Gastroesophageal sphincter (tissue), 4 donors: ENCODE results near the gene EXOC4. TPM values are rescaled to one million over a fixed set of nuclear protein-coding genes. Genes with fewer than 3 reads are reported as not detected.

Experiments used
- ATAC-seq: fragments of 150-250 bp; one replicate; pipeline ENCODE4 v1.9.1; 2016; ENCODE audit warnings: mild to moderate bottlenecking, moderate library complexity
- H3K27ac ChIP-seq, 4 donors: fragments of 200-600 bp; sonication (generic) in 3 of 4; 1 replicate in 3 of 4; 2 replicates in 1 of 4; pipeline ENCODE4 v1.5.1; 2016 to 2019
- H3K27me3 ChIP-seq: fragments of 200-600 bp; sonication (generic); one replicate; pipeline ENCODE4 v1.5.1; 2019
- H3K36me3 ChIP-seq, 2 donors: fragments of 200-600 bp; sonication (generic); one replicate each; pipeline ENCODE4 v1.5.1; 2019; ENCODE audit warnings: control low read depth in 1 of 2
- H3K4me1 ChIP-seq, 3 donors: fragments of 200-600 bp; sonication (generic); 1 replicate in 2 of 3; 2 replicates in 1 of 3; pipeline ENCODE4 v1.5.1; 2016 to 2019; ENCODE audit warnings: control low read depth in 2 of 3
- H3K4me3 ChIP-seq, 2 donors: fragments of 200-600 bp; sonication (generic); one replicate each; pipeline ENCODE4 v1.5.1; 2019; ENCODE audit warnings: mild to moderate bottlenecking in 1 of 2, moderate library complexity in 1 of 2
- H3K9me3 ChIP-seq, 3 donors: fragments of 200-600 bp; sonication (generic); one replicate each; pipeline ENCODE4 v1.5.1; 2017 to 2019; ENCODE audit warnings: control low read depth in 2 of 3
- CTCF ChIP-seq, 4 experiments: fragments of 200-600 bp in 2 of 4; fragments of 450-650 bp in 2 of 4; sonication (generic) in 1 of 4; IDR thresholded peaks; one replicate each; pipeline ENCODE4 v1.5.1; 2017 to 2019; ENCODE audit warnings: antibody characterized with exemption in 4 of 4, mild to moderate bottlenecking in 2 of 4, moderate library complexity in 2 of 4
- EP300 ChIP-seq: sonication (generic); formaldehyde crosslinking; IDR thresholded peaks from one replicate; pipeline ENCODE4 v1.6.1; 2017; ENCODE audit warnings: antibody characterized with exemption, mild to moderate bottlenecking
- POLR2A ChIP-seq, 2 donors: fragments of 450-650 bp; IDR thresholded peaks; one replicate each; pipeline ENCODE4 v1.6.1; 2017; ENCODE audit warnings: antibody characterized with exemption in 2 of 2, mild to moderate bottlenecking in 2 of 2, moderate library complexity in 1 of 2
- POLR2AphosphoS5 ChIP-seq: sonication (generic); formaldehyde crosslinking; IDR thresholded peaks from one replicate; pipeline ENCODE4 v1.6.1; 2017; ENCODE audit warnings: antibody characterized with exemption
- WGBS, 2 donors: methylation state at CpG; one replicate each; pipeline ENCODE4 v1.1.5; 2018; ENCODE audit warnings: low coverage in 1 of 2; 5-methylcytosine and 5-hydroxymethylcytosine counted together
- total RNA-seq, 4 donors: library from RNA; depleted of rRNA; stranded (reverse); fragments of >200 nt; gene quantifications; one replicate each; pipeline ENCODE4 v1.1.0, GENCODE V29; 2016

The EXOC4 gene
- total RNA-seq, 4 donors from 2014 or later: 46.3 to 85.8 (median 51.9) TPM

- 73 to 77% methylated on average over 3 of the region's 4 CpGs for WGBS, 2 donors
- H3K36me3 ChIP-seq: peaks cover 0 to 4% of the 10 kb centered on the region in 2 donors
These were observed 330.1 kb downstream of the EXOC4 start for GRCh38 chr7:133582766-133583523.

GRCh38 chr7:133583545-133584171 is 330.8 kb downstream of the EXOC4 start:
- ATAC-seq: no peak
- Histone ChIP-seq H3K36me3 (peaks cover 0 to 4% of the 10 kb centered on the region in 2 donors), H3K4me3 (no peak overlapping the region), H3K27ac (no peak overlapping the region), H3K9me3 (no peaks in the 10 kb centered on the region), H3K4me1 (no peaks in the 10 kb centered on the region), H3K27me3 (no peaks in the 10 kb centered on the region)
- WGBS, 2 donors: 93 to 100% methylated on average over 3 of the region's 3 CpGs
- TF ChIP-seq POLR2A (IDR thresholded peaks at IDR 0.05) (no peak), CTCF (IDR thresholded peaks at IDR 0.05) (no peak), POLR2AphosphoS5 (no peak), EP300 (no peak)

More at GRCh38 chr7:133582766-133583523, 330.1 kb downstream of the EXOC4 start:
- Histone ChIP-seq H3K4me1 (no peaks in the 10 kb centered on the region), H3K4me3 (no peak overlapping the region), H3K27ac (no peak overlapping the region), H3K9me3 (no peaks in the 10 kb centered on the region), H3K27me3 (no peaks in the 10 kb centered on the region)
- no peak for ATAC-seq
- TF ChIP-seq POLR2A (IDR thresholded peaks at IDR 0.05): no peak

- WGBS, 2 donors: 72 to 82% methylated on average over 6 of the region's 6 CpGs
- TF ChIP-seq POLR2A (IDR thresholded peaks at IDR 0.05) (no peak), POLR2AphosphoS5 (no peak), EP300 (no peak)
- Histone ChIP-seq H3K27ac (no peak overlapping the region), H3K4me3 (no peak overlapping the region), H3K9me3 (no peaks in the 10 kb centered on the region), H3K36me3 (no peaks in the 10 kb centered on the region), H3K27me3 (no peaks in the 10 kb centered on the region), H3K4me1 (no peaks in the 10 kb centered on the region)
- no peak for ATAC-seq
These were observed 332.2 kb downstream of the EXOC4 start for GRCh38 chr7:133584956-133585668.

GRCh38 chr7:133586253-133586652 is 333.4 kb downstream of the EXOC4 start:
- TF ChIP-seq POLR2AphosphoS5: no peak
- TF ChIP-seq CTCF (IDR thresholded peaks at IDR 0.05): no peak
- TF ChIP-seq EP300: no peak
- no peak for TF ChIP-seq POLR2A (IDR thresholded peaks at IDR 0.05)
- WGBS, 2 donors: 98 to 100% methylated on average over 3 of the region's 3 CpGs
- no peaks in the 10 kb centered on the region for H3K27me3 ChIP-seq
- H3K4me1 ChIP-seq: no peaks in the 10 kb centered on the region
- ATAC-seq: no peak
- no peaks in the 10 kb centered on the region for H3K9me3 ChIP-seq
- no peak overlapping the region for H3K27ac ChIP-seq
- no peak overlapping the region for H3K4me3 ChIP-seq
- no peaks in the 10 kb centered on the region for H3K36me3 ChIP-seq

- Histone ChIP-seq H3K27ac (no peak overlapping the region), H3K4me1 (no peaks in the 10 kb centered on the region), H3K4me3 (no peak overlapping the region), H3K27me3 (no peaks in the 10 kb centered on the region), H3K9me3 (no peaks in the 10 kb centered on the region), H3K36me3 (no peaks in the 10 kb centered on the region)
- ATAC-seq: no peak
- TF ChIP-seq CTCF (IDR thresholded peaks at IDR 0.05) (no peak), POLR2A (IDR thresholded peaks at IDR 0.05) (no peak), POLR2AphosphoS5 (no peak), EP300 (no peak)
These were observed 335.0 kb downstream of the EXOC4 start for GRCh38 chr7:133587903-133588302.
